Endodermal cell (in vitro differentiated cells): ENCODE measurements around the gene TANGO2. TPM values are rescaled to one million over a fixed set of nuclear protein-coding genes. Genes with fewer than 3 reads are reported as not detected.

Experiments
- DNase-seq: peaks from one replicate; pipeline ENCODE4 v3.0.0-alpha.2; 2017
- H3K27ac ChIP-seq: 2 replicates; pipeline ENCODE4 v1.5.1; 2013; ENCODE audit warnings: mild to moderate bottlenecking, low read depth, low read length, moderate library complexity
- H3K27me3 ChIP-seq: 2 replicates; pipeline ENCODE4 v1.6.1; 2013; ENCODE audit warnings: mild to moderate bottlenecking, low read length, moderate library complexity; ENCODE audit not compliant: insufficient read depth, control insufficient read depth, poor library complexity, severe bottlenecking
- H3K36me3 ChIP-seq: 2 replicates; pipeline ENCODE4 v1.7.0; 2013; ENCODE audit warnings: mild to moderate bottlenecking, low read length, moderate library complexity; ENCODE audit not compliant: control insufficient read depth, insufficient read depth
- H3K4me1 ChIP-seq: one replicate; pipeline ENCODE4 v1.7.0; 2013; ENCODE audit warnings: low read length; ENCODE audit not compliant: control insufficient read depth, insufficient read depth
- H3K4me3 ChIP-seq: 2 replicates; pipeline ENCODE4 v1.5.1; 2013; ENCODE audit warnings: mild to moderate bottlenecking, low read length, moderate library complexity
- H3K9ac ChIP-seq: 2 replicates; pipeline ENCODE4 v1.6.1; 2013; ENCODE audit warnings: mild to moderate bottlenecking, low read length, moderate library complexity; ENCODE audit not compliant: poor library complexity, severe bottlenecking; ENCODE audit errors: extremely low read depth
- H3K9me3 ChIP-seq: 2 replicates; pipeline ENCODE4 v1.6.1; 2013; ENCODE audit warnings: mild to moderate bottlenecking, low read length, moderate library complexity; ENCODE audit not compliant: control insufficient read depth
- H3K27ac Mint-ChIP-seq: 2 replicates; pipeline ENCODE4 v1.8.0; 2020; ENCODE audit warnings: mixed read lengths
- H3K27me3 Mint-ChIP-seq: 2 replicates; pipeline ENCODE4 v1.8.0; 2021; ENCODE audit warnings: mild to moderate bottlenecking, mixed read lengths; ENCODE audit not compliant: insufficient read depth
- H3K36me3 Mint-ChIP-seq: 2 replicates; pipeline ENCODE4 v1.8.0; 2020; ENCODE audit warnings: low read depth, mixed read lengths
- H3K4me1 Mint-ChIP-seq: 2 replicates; pipeline ENCODE4 v1.8.0; 2020; ENCODE audit warnings: mixed read lengths
- H3K4me3 Mint-ChIP-seq: 2 replicates; pipeline ENCODE4 v1.8.0; 2020; ENCODE audit warnings: mild to moderate bottlenecking, moderate library complexity, mixed read lengths
- H3K9me3 Mint-ChIP-seq: 2 replicates; pipeline ENCODE4 v1.8.0; 2020; ENCODE audit warnings: mild to moderate bottlenecking, mixed read lengths
- WGBS, 2 experiments: methylation state at CpG; one replicate each; pipeline versions ENCODE4 v1.1.5 to v1.1.7; 2013; ENCODE audit warnings: missing lambda C conversion rate in 2 of 2, mixed read lengths in 1 of 2; ENCODE audit not compliant: insufficient coverage in 1 of 2, insufficient read length in 1 of 2; 5-methylcytosine and 5-hydroxymethylcytosine counted together
- total RNA-seq, 2 donors: library from RNA; stranded (reverse); fragmentation: NEBNext Ultra II Directional in 1 of 2; extraction: Animal tissue kit (Norgen Biotek cat#: 25700) in 1 of 2; gene quantifications; 2 replicates in 1 of 2; 3 replicates in 1 of 2; pipeline ENCODE4 v1.2.1, GENCODE V29; 2021
- TF ChIP-seq, protein P1 (sequence below): fragments of 200-600 bp; sonication (generic); conservative IDR thresholded peaks from 2 replicates; pipeline ENCODE4 v1.5.0; 2021; ENCODE audit warnings: antibody characterized with exemption, mild to moderate bottlenecking

The TANGO2 gene
- total RNA-seq, 2 donors from 2014 or later: 19.9 to 21.8 TPM

DNA sequence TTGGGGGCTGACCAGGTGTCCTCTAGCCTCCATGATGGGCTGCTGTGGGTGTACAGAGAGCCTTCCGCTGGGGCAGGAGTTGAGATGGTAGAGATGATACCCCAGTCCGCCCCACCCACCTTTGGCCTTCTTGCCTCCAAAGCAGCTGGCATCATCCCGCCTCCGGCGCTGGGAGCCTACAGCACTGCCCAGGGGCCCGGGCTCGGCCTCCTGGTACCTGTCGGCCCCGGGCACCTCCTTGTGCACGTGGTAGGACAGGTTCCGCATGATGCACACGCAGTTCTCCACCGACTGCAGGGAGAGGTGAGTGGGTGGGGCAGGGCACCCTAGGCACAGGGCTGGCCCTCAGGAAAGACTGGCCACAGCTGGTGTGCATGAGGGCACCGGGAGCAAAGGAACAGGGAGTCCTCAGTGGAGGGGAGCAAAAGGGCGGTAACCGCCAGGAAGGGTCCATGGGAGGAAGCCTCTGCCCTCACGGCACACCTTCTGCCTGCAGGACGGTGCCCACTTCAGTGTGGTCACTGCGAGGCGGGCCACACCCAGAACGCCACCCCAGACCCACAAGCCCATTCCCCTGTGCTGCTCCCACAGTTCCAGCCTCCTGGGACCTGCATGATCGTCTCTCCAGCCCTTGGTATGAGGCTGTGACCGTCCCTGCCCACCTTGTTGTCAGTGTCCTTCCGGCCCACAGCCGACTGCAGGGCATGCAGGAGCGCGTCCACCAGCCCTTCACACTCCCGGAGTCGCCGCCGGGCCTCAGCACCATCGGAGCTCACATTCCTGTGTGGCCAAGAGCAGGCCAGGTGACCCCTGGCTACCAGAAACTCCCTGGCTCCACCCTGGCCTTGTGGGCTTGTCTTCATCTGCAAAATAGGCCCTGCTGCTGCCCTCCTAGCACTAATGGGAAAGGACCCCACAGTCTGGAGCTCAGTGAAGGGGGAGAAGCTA, 43.3 kb upstream of the TANGO2 start:
- Histone ChIP-seq H3K27ac (no peak overlapping the region), H3K4me3 (no peak overlapping the region), H3K27me3 (no peaks in the 10 kb centered on the region), H3K9me3 (no peaks in the 10 kb centered on the region), H3K36me3 (peaks cover 16% of the 10 kb centered on the region), H3K4me1 (peaks cover 9% of the 10 kb centered on the region), H3K9ac (no peak overlapping the region)
- peaks cover 27% of the 10 kb centered on the region for H3K36me3 Mint-ChIP-seq
- no peak overlapping the region for H3K27ac Mint-ChIP-seq
- H3K27me3 Mint-ChIP-seq: no peaks in the 10 kb centered on the region
- TF ChIP-seq, protein P1, sequence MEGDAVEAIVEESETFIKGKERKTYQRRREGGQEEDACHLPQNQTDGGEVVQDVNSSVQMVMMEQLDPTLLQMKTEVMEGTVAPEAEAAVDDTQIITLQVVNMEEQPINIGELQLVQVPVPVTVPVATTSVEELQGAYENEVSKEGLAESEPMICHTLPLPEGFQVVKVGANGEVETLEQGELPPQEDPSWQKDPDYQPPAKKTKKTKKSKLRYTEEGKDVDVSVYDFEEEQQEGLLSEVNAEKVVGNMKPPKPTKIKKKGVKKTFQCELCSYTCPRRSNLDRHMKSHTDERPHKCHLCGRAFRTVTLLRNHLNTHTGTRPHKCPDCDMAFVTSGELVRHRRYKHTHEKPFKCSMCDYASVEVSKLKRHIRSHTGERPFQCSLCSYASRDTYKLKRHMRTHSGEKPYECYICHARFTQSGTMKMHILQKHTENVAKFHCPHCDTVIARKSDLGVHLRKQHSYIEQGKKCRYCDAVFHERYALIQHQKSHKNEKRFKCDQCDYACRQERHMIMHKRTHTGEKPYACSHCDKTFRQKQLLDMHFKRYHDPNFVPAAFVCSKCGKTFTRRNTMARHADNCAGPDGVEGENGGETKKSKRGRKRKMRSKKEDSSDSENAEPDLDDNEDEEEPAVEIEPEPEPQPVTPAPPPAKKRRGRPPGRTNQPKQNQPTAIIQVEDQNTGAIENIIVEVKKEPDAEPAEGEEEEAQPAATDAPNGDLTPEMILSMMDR: no peak
- DNase-seq: no peak
- H3K9me3 Mint-ChIP-seq: no peaks in the 10 kb centered on the region
- H3K4me1 Mint-ChIP-seq: peaks cover 11% of the 10 kb centered on the region
- 92 to 94% methylated on average over 23 to 32 of the region's 32 CpGs for WGBS, 2 experiments
- no peak overlapping the region for H3K4me3 Mint-ChIP-seq

- Mint-ChIP-seq H3K36me3 (peaks cover 22% of the 10 kb centered on the region), H3K27ac (no peak overlapping the region), H3K4me3 (no peak overlapping the region), H3K9me3 (no peaks in the 10 kb centered on the region), H3K27me3 (no peaks in the 10 kb centered on the region), H3K4me1 (peaks cover 11% of the 10 kb centered on the region)
- H3K36me3 ChIP-seq: peaks cover 9% of the 10 kb centered on the region
- no peak overlapping the region for H3K9ac ChIP-seq
- 95 to 96% methylated on average over 17 of the region's 17 CpGs for WGBS, 2 experiments
- TF ChIP-seq, protein P1: no peak
- DNase-seq: no peak
- no peak overlapping the region for H3K27ac ChIP-seq
- peaks cover 9% of the 10 kb centered on the region for H3K4me1 ChIP-seq
- no peaks in the 10 kb centered on the region for H3K9me3 ChIP-seq
- H3K4me3 ChIP-seq: no peak overlapping the region
- H3K27me3 ChIP-seq: no peaks in the 10 kb centered on the region
These were observed 42.2 kb upstream of the TANGO2 start for GRCh38 chr22:19978748-19979147.

- Histone ChIP-seq H3K27ac (no peak overlapping the region), H3K4me1 (peaks cover 8% of the 10 kb centered on the region), H3K9me3 (no peaks in the 10 kb centered on the region), H3K9ac (no peak overlapping the region), H3K36me3 (peaks cover 3% of the 10 kb centered on the region), H3K27me3 (no peaks in the 10 kb centered on the region), H3K4me3 (no peak overlapping the region)
- Mint-ChIP-seq H3K4me3 (no peak overlapping the region), H3K36me3 (peaks cover 15% of the 10 kb centered on the region), H3K27ac (no peak overlapping the region), H3K4me1 (peaks cover 9% of the 10 kb centered on the region), H3K27me3 (no peaks in the 10 kb centered on the region), H3K9me3 (no peaks in the 10 kb centered on the region)
- DNase-seq: no peak
- TF ChIP-seq, protein P1: no peak
- 95 to 97% methylated on average over 49 to 52 of the region's 52 CpGs for WGBS, 2 experiments
These were observed 41.0 kb upstream of the TANGO2 start for GRCh38 chr22:19979712-19980493.
